ENCODE data around the gene DHX34.

GRCh38 chr19:47406711-47407416, 57.7 kb downstream of the DHX34 start:
- TF ChIP-seq CTCF (IDR thresholded peaks at IDR 0.05) (no peak), POLR2A (IDR thresholded peaks at IDR 0.05) (no peak), POLR2AphosphoS5 (IDR thresholded peaks at IDR 0.05) (no peak), EP300 (IDR thresholded peaks at IDR 0.05) (no peak)

Measured in upper lobe of left lung (tissue), 4 donors.